ENCODE data around the gene TMEM101. TPM values are rescaled to one million over a fixed set of nuclear protein-coding genes. Genes with fewer than 3 reads are reported as not detected.

The TMEM101 gene
- total RNA-seq, 1 experiment from 2014 or later = 18.6 TPM

GRCh38 chr17:44008205-44008909 lies 6.4 kb downstream of the TMEM101 start:
- H3K9ac ChIP-seq (ENCODE audit: extremely low read depth, insufficient read length, low read length) = no peak overlapping the region
- no CpG with 5 or more reads among the region's 6 CpGs for WGBS (ENCODE audit: extremely low coverage, insufficient read length, low lambda C conversion rate)
- no peak overlapping the region for H3T11ph ChIP-seq (ENCODE audit: low read length)
- peaks cover 3% of the 10 kb centered on the region; the same call in 1 of the 2 replicates for H3K4me1 ChIP-seq (ENCODE audit: insufficient read depth, low read length)
- peak overlapping the region; percentile 76 for H3K4me2 ChIP-seq (ENCODE audit: insufficient read depth, insufficient read length, low read length)
- peak overlapping the region; percentile 77 to 89 for H3K4me3 Mint-ChIP-seq
- H3K36me3 Mint-ChIP-seq (ENCODE audit: insufficient read depth in 1 of 3, low read depth in 3 of 3) = peaks cover 7 to 18% (median 16%) of the 10 kb centered on the region in 3 experiments; a peak in 6 of 7 replicates
- no peaks in the 10 kb centered on the region for H3K79me1 ChIP-seq (ENCODE audit: insufficient read depth, low read depth, low read length, poor library complexity, severe bottlenecking)
- H3K9me3 ChIP-seq (ENCODE audit: control insufficient read depth, low read depth, low read length) = no peaks in the 10 kb centered on the region
- H3K27ac Mint-ChIP-seq = peak overlapping the region in 1 of 3 experiments; percentile 75; a peak in 2 of 7 replicates
- no peak overlapping the region for H2BK5ac ChIP-seq (ENCODE audit: insufficient read length, low read length)
- no peak overlapping the region for H3K4ac ChIP-seq (ENCODE audit: low read depth, low read length)
- H3K27ac ChIP-seq (ENCODE audit: insufficient read length, low read depth, low read length) = no peak overlapping the region
- no peak overlapping the region for H4K8ac ChIP-seq (replicated peaks; ENCODE audit: insufficient read length, low read depth, low read length)
- no peak overlapping the region for H4K91ac ChIP-seq (ENCODE audit: insufficient read length, low read depth, low read length)
- H2BK20ac ChIP-seq (ENCODE audit: low read depth, low read length, poor library complexity, severe bottlenecking) = no peak overlapping the region
- H2BK120ac ChIP-seq (ENCODE audit: low read depth, low read length, poor library complexity, severe bottlenecking) = no peak overlapping the region
- no peaks in the 10 kb centered on the region; the same call in 1 of the 2 replicates for H3K27me3 ChIP-seq (ENCODE audit: insufficient read depth, low read length)
- no peak overlapping the region for H2BK15ac ChIP-seq (ENCODE audit: low read depth, low read length)
- no peak overlapping the region for H3K18ac ChIP-seq (ENCODE audit: insufficient read length, low read depth, low read length)
- TF ChIP-seq, protein P1, sequence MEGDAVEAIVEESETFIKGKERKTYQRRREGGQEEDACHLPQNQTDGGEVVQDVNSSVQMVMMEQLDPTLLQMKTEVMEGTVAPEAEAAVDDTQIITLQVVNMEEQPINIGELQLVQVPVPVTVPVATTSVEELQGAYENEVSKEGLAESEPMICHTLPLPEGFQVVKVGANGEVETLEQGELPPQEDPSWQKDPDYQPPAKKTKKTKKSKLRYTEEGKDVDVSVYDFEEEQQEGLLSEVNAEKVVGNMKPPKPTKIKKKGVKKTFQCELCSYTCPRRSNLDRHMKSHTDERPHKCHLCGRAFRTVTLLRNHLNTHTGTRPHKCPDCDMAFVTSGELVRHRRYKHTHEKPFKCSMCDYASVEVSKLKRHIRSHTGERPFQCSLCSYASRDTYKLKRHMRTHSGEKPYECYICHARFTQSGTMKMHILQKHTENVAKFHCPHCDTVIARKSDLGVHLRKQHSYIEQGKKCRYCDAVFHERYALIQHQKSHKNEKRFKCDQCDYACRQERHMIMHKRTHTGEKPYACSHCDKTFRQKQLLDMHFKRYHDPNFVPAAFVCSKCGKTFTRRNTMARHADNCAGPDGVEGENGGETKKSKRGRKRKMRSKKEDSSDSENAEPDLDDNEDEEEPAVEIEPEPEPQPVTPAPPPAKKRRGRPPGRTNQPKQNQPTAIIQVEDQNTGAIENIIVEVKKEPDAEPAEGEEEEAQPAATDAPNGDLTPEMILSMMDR (conservative IDR thresholded peaks at IDR 0.05) = peak; percentile 31; the same call in 1 of the 3 replicates
- H3K14ac ChIP-seq (ENCODE audit: insufficient read depth, low read length) = no peak overlapping the region
- no peak overlapping the region for H3K23ac ChIP-seq (ENCODE audit: insufficient read length, low read depth, low read length)
- H3K4me1 Mint-ChIP-seq = peaks cover 19 to 25% of the 10 kb centered on the region in 2 experiments
- peaks cover 6% of the 10 kb centered on the region for H4K20me1 ChIP-seq (ENCODE audit: control insufficient read depth, insufficient read depth, insufficient read length)
- peak; percentile 53 for DNase-seq
- H3K79me2 ChIP-seq (ENCODE audit: insufficient read depth, low read length) = no peaks in the 10 kb centered on the region
- H3K27me3 Mint-ChIP-seq (ENCODE audit: low read depth) = peaks cover 25% of the 10 kb centered on the region
- no peak overlapping the region for H4K5ac ChIP-seq (ENCODE audit: insufficient read length, low read depth, low read length)
- H3K9me3 Mint-ChIP-seq = no peaks in the 10 kb centered on the region
- H3K23me2 ChIP-seq (ENCODE audit: insufficient read length, low read depth, low read length, poor library complexity, severe bottlenecking) = peaks cover 35% of the 10 kb centered on the region
- no peak overlapping the region for H2AFZ ChIP-seq (ENCODE audit: low read length)
- H3K56ac ChIP-seq (ENCODE audit: insufficient read length, low read depth, low read length) = no peak overlapping the region
- H2BK12ac ChIP-seq (ENCODE audit: insufficient read length, low read depth, low read length) = no peak overlapping the region
- H2AK5ac ChIP-seq (ENCODE audit: insufficient read length, low read length) = no peak overlapping the region
